Fibroblast of lung (primary cell): ENCODE data around the gene P2RY13.

Source experiments
- EZH2 ChIP-seq: IDR thresholded peaks from 2 replicates; pipeline ENCODE4 v1.5.1; 2012; ENCODE audit warnings: low read length, control low read depth, mild to moderate bottlenecking; ENCODE audit errors: missing control alignments
- TF ChIP-seq, protein P1 (sequence below), 2 donors: IDR thresholded peaks in 1 of 2; conservative IDR thresholded peaks in 1 of 2; 1 replicate in 1 of 2; 2 replicates in 1 of 2; pipeline ENCODE4 v1.5.1; 2011 to 2012; ENCODE audit warnings: low read length in 2 of 2, control low read depth in 1 of 2, inconsistent platforms in 1 of 2, low read depth in 1 of 2, mild to moderate bottlenecking in 1 of 2

DNA sequence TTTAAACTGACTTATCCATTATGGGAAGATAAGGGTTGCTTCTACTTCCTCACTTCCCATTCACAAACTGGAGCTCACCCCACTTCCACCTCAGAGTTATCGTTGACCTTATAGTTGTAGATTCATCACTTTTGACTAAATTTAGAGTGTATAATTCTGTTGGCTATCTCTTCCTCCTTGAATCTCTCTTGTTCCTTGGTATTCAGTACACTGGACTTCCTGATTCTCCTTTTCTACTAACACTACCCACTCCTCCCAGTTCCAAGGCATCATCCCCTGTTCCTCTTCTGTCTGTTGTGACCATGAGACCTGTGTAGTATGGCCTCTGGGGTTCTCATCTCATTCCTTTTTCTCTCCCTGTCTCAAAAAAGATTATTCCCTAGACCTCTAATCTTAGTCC, 6.8 kb downstream of the P2RY13 start:
- TF ChIP-seq EZH2: no peak
- TF ChIP-seq, protein P1, sequence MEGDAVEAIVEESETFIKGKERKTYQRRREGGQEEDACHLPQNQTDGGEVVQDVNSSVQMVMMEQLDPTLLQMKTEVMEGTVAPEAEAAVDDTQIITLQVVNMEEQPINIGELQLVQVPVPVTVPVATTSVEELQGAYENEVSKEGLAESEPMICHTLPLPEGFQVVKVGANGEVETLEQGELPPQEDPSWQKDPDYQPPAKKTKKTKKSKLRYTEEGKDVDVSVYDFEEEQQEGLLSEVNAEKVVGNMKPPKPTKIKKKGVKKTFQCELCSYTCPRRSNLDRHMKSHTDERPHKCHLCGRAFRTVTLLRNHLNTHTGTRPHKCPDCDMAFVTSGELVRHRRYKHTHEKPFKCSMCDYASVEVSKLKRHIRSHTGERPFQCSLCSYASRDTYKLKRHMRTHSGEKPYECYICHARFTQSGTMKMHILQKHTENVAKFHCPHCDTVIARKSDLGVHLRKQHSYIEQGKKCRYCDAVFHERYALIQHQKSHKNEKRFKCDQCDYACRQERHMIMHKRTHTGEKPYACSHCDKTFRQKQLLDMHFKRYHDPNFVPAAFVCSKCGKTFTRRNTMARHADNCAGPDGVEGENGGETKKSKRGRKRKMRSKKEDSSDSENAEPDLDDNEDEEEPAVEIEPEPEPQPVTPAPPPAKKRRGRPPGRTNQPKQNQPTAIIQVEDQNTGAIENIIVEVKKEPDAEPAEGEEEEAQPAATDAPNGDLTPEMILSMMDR (conservative IDR thresholded peaks at IDR 0.05 in 1 of 2, IDR thresholded peaks at IDR 0.05 in 1 of 2; ENCODE audit: low read depth in 1 of 2, low read length in 2 of 2): no peak
